ENCODE data around the gene NHS. TPM values are rescaled to one million over a fixed set of nuclear protein-coding genes. Genes with fewer than 3 reads are reported as not detected.

NHS gene
- total and polyA plus RNA-seq, 3 donors from 2014 or later: 4.8 to 25.7 (median 21.8) TPM

DNA sequence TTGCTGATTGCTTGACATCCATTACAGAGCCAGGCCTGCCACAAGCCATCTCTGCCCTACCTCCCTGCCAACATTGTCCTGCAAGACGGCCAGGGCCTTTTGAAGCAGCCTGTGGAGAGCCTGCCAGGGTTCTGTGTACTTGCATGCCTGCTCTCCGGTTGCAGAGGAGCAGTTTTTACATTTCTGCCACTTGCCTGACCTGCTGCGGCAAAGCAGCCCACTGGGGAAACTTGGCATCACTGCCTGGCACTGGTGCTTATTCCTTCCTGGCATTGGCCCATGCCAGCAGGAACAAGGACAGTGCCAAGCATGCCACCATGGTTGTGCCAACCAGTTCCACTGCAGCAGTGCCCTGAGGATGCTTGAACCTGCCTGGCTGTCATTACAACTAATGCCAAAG is 167.1 kb downstream of the NHS start:
- Histone ChIP-seq H3K9me3 (no peaks in the 10 kb centered on the region), H3K4me1 (no peaks in the 10 kb centered on the region), H3K36me3 (ENCODE audit: low read depth, missing control alignments) (no peaks in the 10 kb centered on the region), H3K27ac (no peak overlapping the region), H3K27me3 (no peaks in the 10 kb centered on the region), H3K4me3 (no peak overlapping the region)
- WGBS, 2 donors: 44% methylated on average over 3 of the region's 3 CpGs; no CpG with 5 or more reads in 1 of the 2 donors
- intact Hi-C loops (cut with DNase I; ENCODE audit: low total_unique reads): no loop called here
- DNase-seq: no peak
- TF ChIP-seq POLR2A (IDR thresholded peaks at IDR 0.05) (no peak), CTCF (IDR thresholded peaks at IDR 0.05) (no peak)

DNA sequence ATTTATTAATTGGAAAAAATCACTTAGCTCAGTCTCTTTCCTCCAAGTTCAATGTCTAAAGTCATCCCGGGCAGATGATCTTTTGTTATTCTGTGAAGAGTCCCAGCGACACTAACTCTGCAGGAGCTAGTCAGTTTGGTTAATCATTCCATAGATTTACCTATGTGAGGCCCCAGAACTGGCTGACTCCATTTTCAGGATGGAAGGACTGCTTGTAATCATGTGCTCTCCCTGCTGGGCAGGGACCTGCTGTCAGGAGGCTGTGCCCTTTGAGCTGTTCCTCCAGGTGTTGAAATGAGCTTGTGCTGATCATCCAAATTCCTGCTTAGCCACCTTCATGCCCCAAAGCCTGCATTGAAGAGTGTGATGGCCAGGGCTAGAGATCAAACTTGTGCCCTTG is 169.8 kb downstream of the NHS start:
- H3K36me3 ChIP-seq (ENCODE audit: low read depth, missing control alignments): no peaks in the 10 kb centered on the region
- H3K4me1 ChIP-seq: peaks cover 5% of the 10 kb centered on the region
- no peaks in the 10 kb centered on the region for H3K9me3 ChIP-seq
- H3K27ac ChIP-seq: no peak overlapping the region
- intact Hi-C loops (cut with DNase I; ENCODE audit: low total_unique reads): no loop called here
- TF ChIP-seq POLR2A (IDR thresholded peaks at IDR 0.05) (no peak), CTCF (IDR thresholded peaks at IDR 0.05) (no peak)
- H3K27me3 ChIP-seq: no peaks in the 10 kb centered on the region
- no peak overlapping the region for H3K4me3 ChIP-seq
- 100% methylated on average over 2 of the region's 2 CpGs; no CpG with 5 or more reads in 1 of the 2 donors for WGBS, 2 donors
- no peak for DNase-seq

- Histone ChIP-seq H3K4me1 (peaks cover 5% of the 10 kb centered on the region), H3K36me3 (ENCODE audit: low read depth, missing control alignments) (no peaks in the 10 kb centered on the region), H3K27ac (no peak overlapping the region), H3K4me3 (no peak overlapping the region), H3K9me3 (no peaks in the 10 kb centered on the region), H3K27me3 (no peaks in the 10 kb centered on the region)
- no peak for DNase-seq
- 71% methylated on average over 2 of the region's 2 CpGs; no CpG with 5 or more reads in 1 of the 2 donors for WGBS, 2 donors
- TF ChIP-seq POLR2A (IDR thresholded peaks at IDR 0.05) (no peak), CTCF (IDR thresholded peaks at IDR 0.05) (no peak)
- intact Hi-C loops (cut with DNase I; ENCODE audit: low total_unique reads): no loop called here
Measured at GRCh38 chrX:17546356-17546755, 171.4 kb downstream of the NHS start.

- DNase-seq: peak; percentile 64
- intact Hi-C loops (cut with DNase I; ENCODE audit: low total_unique reads): no loop called here
- 20 to 67% methylated on average over 1 of the region's 2 CpGs for WGBS, 2 donors
- H3K9me3 ChIP-seq: no peaks in the 10 kb centered on the region
- H3K4me3 ChIP-seq: no peak overlapping the region
- no peak overlapping the region for H3K27ac ChIP-seq
- TF ChIP-seq CTCF (IDR thresholded peaks at IDR 0.05) (no peak), POLR2A (IDR thresholded peaks at IDR 0.05) (no peak)
- peaks cover 5% of the 10 kb centered on the region for H3K4me1 ChIP-seq
- H3K36me3 ChIP-seq (ENCODE audit: low read depth, missing control alignments): no peaks in the 10 kb centered on the region
- no peaks in the 10 kb centered on the region for H3K27me3 ChIP-seq
Measured at GRCh38 chrX:17547658-17548057, 172.7 kb downstream of the NHS start.

- no peaks in the 10 kb centered on the region for H3K9me3 ChIP-seq
- no peaks in the 10 kb centered on the region for H3K27me3 ChIP-seq
- no peaks in the 10 kb centered on the region for H3K36me3 ChIP-seq (ENCODE audit: low read depth, missing control alignments)
- 62 to 83% methylated on average over 1 to 6 of the region's 6 CpGs for WGBS, 2 donors
- no peak for DNase-seq
- no peak overlapping the region for H3K4me3 ChIP-seq
- TF ChIP-seq POLR2A (IDR thresholded peaks at IDR 0.05) (no peak), CTCF (IDR thresholded peaks at IDR 0.05) (no peak)
- intact Hi-C loops (cut with DNase I; ENCODE audit: low total_unique reads): no loop called here
- peaks cover 5% of the 10 kb centered on the region for H3K4me1 ChIP-seq
- no peak overlapping the region for H3K27ac ChIP-seq
Measured at GRCh38 chrX:17549107-17549651, 174.2 kb downstream of the NHS start.
